DOHH2 (cell line): ENCODE results near the gene DLX5.

Experiments
- H3F3A ChIP-seq: fragments of 200-600 bp; sonication (generic), shearing (Covaris generic); 2 replicates; pipeline ENCODE4 v1.6.0; 2016; ENCODE audit warnings: antibody characterized with exemption, mild to moderate bottlenecking; ENCODE audit not compliant: control insufficient read depth, insufficient read depth
- H3K27ac ChIP-seq: fragments of 200-600 bp; sonication (generic); 2 replicates; pipeline ENCODE4 v1.5.1; 2014; ENCODE audit warnings: low read depth, mild to moderate bottlenecking, low read length, moderate library complexity
- H3K27me3 ChIP-seq: fragments of 200-600 bp; sonication (generic); 2 replicates; pipeline ENCODE4 v1.6.1; 2014; ENCODE audit warnings: mild to moderate bottlenecking, low read length, mixed read lengths; ENCODE audit not compliant: control insufficient read depth
- H3K36me3 ChIP-seq: fragments of 200-600 bp; sonication (generic); 2 replicates; pipeline ENCODE4 v1.6.1; 2014; ENCODE audit warnings: mild to moderate bottlenecking, low read length, moderate library complexity, mixed read lengths; ENCODE audit not compliant: control insufficient read depth
- H3K4me1 ChIP-seq: fragments of 200-600 bp; sonication (generic); 2 replicates; pipeline ENCODE4 v1.6.1; 2014; ENCODE audit warnings: mild to moderate bottlenecking, low read length, mixed read lengths; ENCODE audit not compliant: control insufficient read depth
- H3K4me2 ChIP-seq: fragments of 200-600 bp; sonication (generic); 2 replicates; pipeline ENCODE4 v1.6.0; 2014; ENCODE audit warnings: mild to moderate bottlenecking, low read length, moderate library complexity
- H3K4me3 ChIP-seq: fragments of 200-600 bp; sonication (generic); 2 replicates; pipeline ENCODE4 v1.5.1; 2014; ENCODE audit warnings: mild to moderate bottlenecking, low read length, mixed read lengths
- H3K79me2 ChIP-seq: fragments of 200-600 bp; sonication (generic); 2 replicates; pipeline ENCODE4 v1.6.1; 2014; ENCODE audit warnings: mild to moderate bottlenecking, low read length, mixed read lengths; ENCODE audit not compliant: control insufficient read depth
- H3K9me2 ChIP-seq: fragments of 200-600 bp; sonication (generic); replicated peaks from 2 replicates; pipeline ENCODE4 v1.6.1; 2014; ENCODE audit warnings: mild to moderate bottlenecking, low read length, mixed read lengths; ENCODE audit not compliant: control insufficient read depth
- H3K9me3 ChIP-seq: fragments of 200-600 bp; sonication (generic); 2 replicates; pipeline ENCODE4 v1.6.1; 2014; ENCODE audit warnings: antibody characterized with exemption, low read length, mixed read lengths; ENCODE audit not compliant: control insufficient read depth, insufficient read depth
- H4K20me1 ChIP-seq: fragments of 200-600 bp; sonication (generic); 2 replicates; pipeline ENCODE4 v1.6.0; 2014; ENCODE audit warnings: low read depth, mild to moderate bottlenecking, antibody characterized with exemption, low read length, moderate library complexity; ENCODE audit not compliant: control insufficient read depth, insufficient read depth
- CTCF ChIP-seq: fragments of 200-600 bp; sonication (generic); IDR thresholded peaks from one replicate; pipeline ENCODE4 v1.5.1; 2014; ENCODE audit warnings: antibody characterized with exemption, mild to moderate bottlenecking, low read depth, low read length; ENCODE audit not compliant: poor library complexity, severe bottlenecking
- EZH2phosphoT487 ChIP-seq: fragments of 200-600 bp; sonication (generic); IDR thresholded peaks from 2 replicates; pipeline ENCODE4 v1.6.1; 2017; ENCODE audit warnings: borderline replicate concordance, mild to moderate bottlenecking, antibody characterized with exemption, low read length, moderate library complexity, mixed read lengths

Gene DLX5

GRCh38 chr7:96989241-96989858 lies 35.3 kb downstream of the DLX5 start:
- no peaks in the 10 kb centered on the region for H3K4me1 ChIP-seq
- TF ChIP-seq CTCF, result no peak
- TF ChIP-seq EZH2phosphoT487, result no peak

GRCh38 chr7:96987719-96988118 lies 36.9 kb downstream of the DLX5 start:
- Histone ChIP-seq H3K9me3 (no peaks in the 10 kb centered on the region), H3K27me3 (peaks cover 14% of the 10 kb centered on the region; the same call in 1 of the 2 replicates)

More at GRCh38 chr7:96989241-96989858, 35.3 kb downstream of the DLX5 start:
- H4K20me1 ChIP-seq, result no peaks in the 10 kb centered on the region
- H3K27ac ChIP-seq, result no peak overlapping the region
- peaks cover 14% of the 10 kb centered on the region; the same call in 1 of the 2 replicates for H3K27me3 ChIP-seq
- no peaks in the 10 kb centered on the region for H3K9me2 ChIP-seq
- no peaks in the 10 kb centered on the region for H3K79me2 ChIP-seq
- H3K36me3 ChIP-seq, result no peaks in the 10 kb centered on the region
- no peaks in the 10 kb centered on the region for H3K9me3 ChIP-seq
- no peak overlapping the region for H3K4me2 ChIP-seq
- H3F3A ChIP-seq, result no peaks in the 10 kb centered on the region
- no peak overlapping the region for H3K4me3 ChIP-seq

GRCh38 chr7:96986901-96987300 lies 37.7 kb downstream of the DLX5 start:
- Histone ChIP-seq H3K4me1 (no peaks in the 10 kb centered on the region), H3K4me2 (no peak overlapping the region), H3K79me2 (no peaks in the 10 kb centered on the region), H3K36me3 (no peaks in the 10 kb centered on the region), H3K4me3 (no peak overlapping the region), H3K9me2 (no peaks in the 10 kb centered on the region), H3F3A (no peaks in the 10 kb centered on the region), H3K9me3 (no peaks in the 10 kb centered on the region), H3K27me3 (peaks cover 14% of the 10 kb centered on the region; the same call in 1 of the 2 replicates), H4K20me1 (no peaks in the 10 kb centered on the region), H3K27ac (no peak overlapping the region)
- TF ChIP-seq EZH2phosphoT487, result no peak
- no peak for TF ChIP-seq CTCF

More at GRCh38 chr7:96987719-96988118, 36.9 kb downstream of the DLX5 start:
- H3K4me1 ChIP-seq, result no peaks in the 10 kb centered on the region
- no peak overlapping the region for H3K4me3 ChIP-seq
- no peak for TF ChIP-seq EZH2phosphoT487
- no peaks in the 10 kb centered on the region for H3K9me2 ChIP-seq
- no peak overlapping the region for H3K4me2 ChIP-seq
- no peak overlapping the region for H3K27ac ChIP-seq
- H3K36me3 ChIP-seq, result no peaks in the 10 kb centered on the region
- no peaks in the 10 kb centered on the region for H4K20me1 ChIP-seq
- no peaks in the 10 kb centered on the region for H3F3A ChIP-seq
- H3K79me2 ChIP-seq, result no peaks in the 10 kb centered on the region

GRCh38 chr7:96985992-96986391 lies 38.6 kb downstream of the DLX5 start:
- Histone ChIP-seq H3K36me3 (no peaks in the 10 kb centered on the region), H3F3A (no peaks in the 10 kb centered on the region), H3K4me2 (no peak overlapping the region), H3K4me3 (no peak overlapping the region), H3K27me3 (peaks cover 14% of the 10 kb centered on the region; the same call in 1 of the 2 replicates), H4K20me1 (no peaks in the 10 kb centered on the region), H3K79me2 (no peaks in the 10 kb centered on the region), H3K27ac (no peak overlapping the region), H3K9me2 (no peaks in the 10 kb centered on the region), H3K4me1 (no peaks in the 10 kb centered on the region), H3K9me3 (no peaks in the 10 kb centered on the region)
- TF ChIP-seq CTCF (no peak), EZH2phosphoT487 (no peak)
